Measurements from ENCODE around the gene DENND1B. TPM values are rescaled to one million over a fixed set of nuclear protein-coding genes. Genes with fewer than 3 reads are reported as not detected.

Gene DENND1B
- total RNA-seq, 4 donors from 2014 or later = 1.8 to 37.5 (median 19.5) TPM

DNA sequence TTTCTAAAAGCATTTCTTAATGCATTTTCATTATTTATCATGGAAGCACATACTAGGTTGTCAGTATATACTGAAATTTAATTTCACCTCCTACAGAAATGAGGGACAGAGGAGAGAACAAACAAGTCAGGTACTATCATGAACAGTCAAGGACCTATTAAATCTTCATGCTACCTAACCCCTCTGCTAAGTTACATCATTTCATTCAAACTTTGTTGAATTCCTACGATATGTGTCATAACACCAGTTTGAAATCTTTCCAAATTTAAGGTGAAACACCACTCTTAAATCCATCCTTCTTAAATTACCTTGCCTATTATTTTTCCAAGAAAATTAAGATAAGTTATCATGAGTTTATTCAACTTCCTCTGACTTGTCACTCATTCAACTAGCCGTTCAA lies 78.9 kb downstream of the DENND1B start:
- H3K27me3 ChIP-seq = no peaks in the 10 kb centered on the region
- no peak for TF ChIP-seq POLR2A (IDR thresholded peaks at IDR 0.05)
- TF ChIP-seq, protein P1, sequence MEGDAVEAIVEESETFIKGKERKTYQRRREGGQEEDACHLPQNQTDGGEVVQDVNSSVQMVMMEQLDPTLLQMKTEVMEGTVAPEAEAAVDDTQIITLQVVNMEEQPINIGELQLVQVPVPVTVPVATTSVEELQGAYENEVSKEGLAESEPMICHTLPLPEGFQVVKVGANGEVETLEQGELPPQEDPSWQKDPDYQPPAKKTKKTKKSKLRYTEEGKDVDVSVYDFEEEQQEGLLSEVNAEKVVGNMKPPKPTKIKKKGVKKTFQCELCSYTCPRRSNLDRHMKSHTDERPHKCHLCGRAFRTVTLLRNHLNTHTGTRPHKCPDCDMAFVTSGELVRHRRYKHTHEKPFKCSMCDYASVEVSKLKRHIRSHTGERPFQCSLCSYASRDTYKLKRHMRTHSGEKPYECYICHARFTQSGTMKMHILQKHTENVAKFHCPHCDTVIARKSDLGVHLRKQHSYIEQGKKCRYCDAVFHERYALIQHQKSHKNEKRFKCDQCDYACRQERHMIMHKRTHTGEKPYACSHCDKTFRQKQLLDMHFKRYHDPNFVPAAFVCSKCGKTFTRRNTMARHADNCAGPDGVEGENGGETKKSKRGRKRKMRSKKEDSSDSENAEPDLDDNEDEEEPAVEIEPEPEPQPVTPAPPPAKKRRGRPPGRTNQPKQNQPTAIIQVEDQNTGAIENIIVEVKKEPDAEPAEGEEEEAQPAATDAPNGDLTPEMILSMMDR (IDR thresholded peaks at IDR 0.05) = no peak
- H3K9me3 ChIP-seq = no peaks in the 10 kb centered on the region
- H3K27ac ChIP-seq = no peak overlapping the region
- DNase-seq = no peak
- no peak overlapping the region for H3K4me3 ChIP-seq
- no peaks in the 10 kb centered on the region for H3K36me3 ChIP-seq
- H3K4me1 ChIP-seq = no peaks in the 10 kb centered on the region
- intact Hi-C loops (cut with DNase I; ENCODE audit: low total_unique reads) = no loop called here

DNA sequence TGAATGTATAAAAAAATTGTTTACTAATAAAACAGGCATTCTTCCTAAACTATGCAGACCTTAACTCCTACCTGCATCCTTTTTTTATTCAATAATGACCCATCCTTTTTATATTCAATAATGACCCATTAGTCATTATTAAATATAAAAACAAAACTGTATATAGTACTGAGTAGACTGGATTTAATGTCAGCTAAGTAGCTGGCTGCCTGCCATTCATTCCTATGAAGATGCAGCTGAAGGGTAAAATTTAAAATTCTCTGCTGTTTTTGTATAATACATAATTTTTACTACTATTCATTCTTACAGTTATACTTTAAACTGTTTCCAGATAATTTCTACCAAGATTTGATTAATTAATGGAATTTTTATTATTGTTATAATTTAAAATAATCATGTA lies 79.3 kb downstream of the DENND1B start:
- no peaks in the 10 kb centered on the region for H3K4me1 ChIP-seq
- no peak for DNase-seq
- H3K27ac ChIP-seq = no peak overlapping the region
- H3K4me3 ChIP-seq = no peak overlapping the region
- H3K9me3 ChIP-seq = no peaks in the 10 kb centered on the region
- TF ChIP-seq POLR2A (IDR thresholded peaks at IDR 0.05) = no peak
- no peaks in the 10 kb centered on the region for H3K36me3 ChIP-seq
- H3K27me3 ChIP-seq = no peaks in the 10 kb centered on the region
- intact Hi-C loops (cut with DNase I; ENCODE audit: low total_unique reads) = no loop called here

DNA sequence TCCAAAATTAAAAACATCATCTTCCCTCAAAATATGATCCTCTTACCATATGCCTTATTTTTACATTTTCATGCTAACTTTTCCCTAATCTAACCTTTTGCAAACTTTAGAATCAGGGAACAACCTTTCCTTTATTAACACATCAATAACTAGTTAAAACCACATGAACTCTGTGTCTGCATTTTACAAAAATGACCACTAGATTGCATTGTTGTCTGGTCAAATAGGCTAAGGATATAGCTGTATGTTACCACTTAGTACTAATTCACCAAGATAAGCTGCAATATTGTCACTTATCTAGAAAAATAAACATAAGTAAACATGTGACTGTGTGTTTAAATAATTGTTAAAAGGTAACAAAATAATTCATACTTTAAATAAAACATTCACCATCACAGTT lies 82.3 kb downstream of the DENND1B start:
- H3K9me3 ChIP-seq = peaks cover 0 to 3% of the 10 kb centered on the region in 2 donors

GRCh38 chr1:197691816-197692215 lies 83.5 kb downstream of the DENND1B start:
- Histone ChIP-seq H3K9me3 (peaks cover 0 to 3% of the 10 kb centered on the region in 2 donors), H3K4me3 (no peak overlapping the region), H3K4me1 (no peaks in the 10 kb centered on the region), H3K27ac (no peak overlapping the region), H3K36me3 (no peaks in the 10 kb centered on the region), H3K27me3 (no peaks in the 10 kb centered on the region)
- intact Hi-C loops (cut with DNase I; ENCODE audit: low total_unique reads) = no loop called here
- DNase-seq = no peak
- TF ChIP-seq, protein P1 (IDR thresholded peaks at IDR 0.05) = no peak
- TF ChIP-seq POLR2A (IDR thresholded peaks at IDR 0.05) = no peak

More for the DNA sequence above, 82.3 kb downstream of the DENND1B start:
- no peaks in the 10 kb centered on the region for H3K27me3 ChIP-seq
- H3K36me3 ChIP-seq = no peaks in the 10 kb centered on the region
- no peaks in the 10 kb centered on the region for H3K4me1 ChIP-seq
- DNase-seq = no peak
- no peak overlapping the region for H3K4me3 ChIP-seq
- no peak overlapping the region for H3K27ac ChIP-seq
- no peak for TF ChIP-seq POLR2A (IDR thresholded peaks at IDR 0.05)
- TF ChIP-seq, protein P1 (IDR thresholded peaks at IDR 0.05) = peak in 1 of 4 experiments; percentile 7
- intact Hi-C loops (cut with DNase I; ENCODE audit: low total_unique reads) = no loop called here

DNA sequence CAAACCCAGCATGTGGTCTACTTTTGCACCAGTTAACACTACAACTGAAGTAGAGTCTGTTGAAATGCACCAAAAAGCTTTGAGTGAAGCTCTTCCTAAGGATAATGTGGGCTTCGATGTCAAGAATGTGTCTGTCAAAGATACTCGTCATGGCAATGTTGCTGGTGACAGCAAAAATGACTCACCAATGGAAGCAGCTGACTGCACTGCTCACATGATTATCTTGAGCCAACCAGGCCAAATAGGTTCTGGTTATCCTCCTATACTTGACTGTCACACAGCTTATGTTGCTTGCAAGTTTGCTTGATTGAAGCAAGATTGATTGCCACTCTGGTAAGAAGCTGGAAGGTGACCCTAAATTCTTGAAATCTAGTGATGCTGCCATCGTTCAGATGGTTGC lies 85.2 kb downstream of the DENND1B start:
- no peaks in the 10 kb centered on the region for H3K4me1 ChIP-seq
- DNase-seq = no peak
- H3K9me3 ChIP-seq = peaks cover 0 to 3% of the 10 kb centered on the region in 2 donors
- no peaks in the 10 kb centered on the region for H3K36me3 ChIP-seq
- no peak overlapping the region for H3K27ac ChIP-seq
- intact Hi-C loops (cut with DNase I; ENCODE audit: low total_unique reads) = no loop called here
- no peaks in the 10 kb centered on the region for H3K27me3 ChIP-seq
- H3K4me3 ChIP-seq = no peak overlapping the region
- TF ChIP-seq, protein P1 (IDR thresholded peaks at IDR 0.05) = no peak
- TF ChIP-seq POLR2A (IDR thresholded peaks at IDR 0.05) = no peak

DNA sequence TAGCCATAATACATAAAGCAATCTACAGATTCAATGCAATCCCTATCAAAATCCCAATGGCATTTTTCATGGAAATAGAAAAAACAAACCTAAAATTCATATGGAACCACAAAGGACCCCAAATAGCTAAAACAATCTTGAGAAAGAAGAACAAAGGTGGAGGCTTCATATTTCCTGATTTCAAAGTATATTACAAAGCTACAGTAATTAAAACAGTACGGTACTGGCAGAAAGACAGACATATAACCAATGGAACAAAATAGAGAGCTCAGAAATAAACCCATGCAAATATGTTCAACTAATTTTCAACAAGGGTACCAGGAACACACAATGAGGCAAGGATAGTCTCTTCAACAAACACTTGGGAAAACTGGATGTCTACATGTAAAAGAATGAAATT lies 87.0 kb downstream of the DENND1B start:
- H3K4me1 ChIP-seq = no peaks in the 10 kb centered on the region
- no peaks in the 10 kb centered on the region for H3K27me3 ChIP-seq
- no peak for TF ChIP-seq POLR2A (IDR thresholded peaks at IDR 0.05)
- TF ChIP-seq, protein P1 (IDR thresholded peaks at IDR 0.05) = no peak
- no peak overlapping the region for H3K27ac ChIP-seq
- H3K36me3 ChIP-seq = no peaks in the 10 kb centered on the region
- H3K4me3 ChIP-seq = no peak overlapping the region
- no peak for DNase-seq
- intact Hi-C loops (cut with DNase I; ENCODE audit: low total_unique reads) = no loop called here
- H3K9me3 ChIP-seq = peaks cover 0 to 3% of the 10 kb centered on the region in 2 donors
